ENCODE measurements around the gene NME7. TPM values are rescaled to one million over a fixed set of nuclear protein-coding genes. Genes with fewer than 3 reads are reported as not detected.

NME7 gene
- total RNA-seq, 1 donor from 2014 or later = 14.5 TPM

DNA sequence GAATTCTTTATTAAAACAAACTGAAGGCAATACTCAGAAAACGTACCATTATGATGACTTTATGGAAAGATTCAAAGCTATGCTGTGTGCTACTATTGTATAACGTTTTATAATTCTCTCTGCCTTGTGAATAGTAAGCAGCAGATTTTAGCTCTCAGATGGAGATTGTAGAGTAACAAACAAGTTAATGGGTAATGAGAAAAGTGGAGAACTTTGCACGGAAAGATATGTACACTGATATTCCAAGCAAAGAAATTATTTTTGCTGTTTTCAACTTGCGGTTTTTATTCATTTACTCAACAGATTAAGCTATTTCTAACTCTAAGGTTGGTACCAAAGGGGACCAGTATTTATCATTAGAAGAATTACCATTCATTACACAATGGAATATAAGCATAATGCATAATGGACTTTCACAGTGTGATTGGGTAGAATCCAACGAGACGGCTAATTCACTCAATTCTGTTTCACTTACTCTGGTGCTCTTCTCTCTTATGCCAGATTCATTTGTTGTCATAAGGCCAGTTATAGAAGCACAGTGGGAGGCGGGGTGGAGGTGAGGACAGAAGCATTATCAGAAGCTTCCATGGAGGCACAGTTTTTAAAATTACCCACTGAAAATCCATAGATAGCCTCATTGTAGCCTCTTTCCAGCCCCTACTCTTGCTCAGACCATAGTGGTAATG is 222.5 kb downstream of the NME7 start:
- POLR2A ChIA-PET = no interaction called here
- H3K9me3 Mint-ChIP-seq = no peaks in the 10 kb centered on the region
- intact Hi-C loops (cut with micrococcal nuclease) = no loop called here
- no peaks in the 10 kb centered on the region for H3K27me3 Mint-ChIP-seq
- CTCF ChIA-PET = no interaction called here
- no peak for TF ChIP-seq CTCF (IDR thresholded peaks at IDR 0.05)
- ATAC-seq (ENCODE audit: low read depth) (no peak), DNase-seq (no peak)
- no peak overlapping the region for H3K4me3 Mint-ChIP-seq
- H3K4me1 Mint-ChIP-seq = no peaks in the 10 kb centered on the region
- H3K36me3 Mint-ChIP-seq (ENCODE audit: low read depth) = no peaks in the 10 kb centered on the region
- H3K27ac Mint-ChIP-seq = no peak overlapping the region

DNA sequence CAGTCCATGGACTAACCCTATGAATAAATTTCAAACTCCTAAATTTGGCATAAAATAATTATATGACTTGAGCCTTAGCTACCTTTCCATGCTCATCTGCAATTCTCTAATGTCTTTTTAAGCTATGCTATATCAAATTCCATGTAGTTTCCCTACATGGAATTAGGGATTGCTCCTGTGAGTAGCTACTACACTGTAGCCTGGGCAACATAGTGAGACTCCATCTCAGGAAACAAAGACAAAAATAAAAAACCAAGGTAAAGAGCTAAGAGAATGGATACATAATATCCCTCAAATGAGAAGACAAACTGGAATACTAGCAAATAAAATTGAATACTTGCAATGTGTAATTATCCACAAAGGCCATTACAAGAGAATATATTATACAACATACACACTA is 223.6 kb downstream of the NME7 start:
- CTCF ChIA-PET = no interaction called here
- no peak for ATAC-seq (ENCODE audit: low read depth)
- DNase-seq = no peak
- Mint-ChIP-seq H3K36me3 (ENCODE audit: low read depth) (no peaks in the 10 kb centered on the region), H3K4me3 (no peak overlapping the region), H3K9me3 (no peaks in the 10 kb centered on the region), H3K27ac (no peak overlapping the region), H3K4me1 (no peaks in the 10 kb centered on the region), H3K27me3 (no peaks in the 10 kb centered on the region)
- POLR2A ChIA-PET = no interaction called here
- intact Hi-C loops (cut with micrococcal nuclease) = no loop called here
- no peak for TF ChIP-seq CTCF (IDR thresholded peaks at IDR 0.05)

GRCh38 chr1:169143346-169143745 is 224.3 kb downstream of the NME7 start:
- Mint-ChIP-seq H3K9me3 (no peaks in the 10 kb centered on the region), H3K27ac (no peak overlapping the region), H3K4me3 (no peak overlapping the region), H3K4me1 (no peaks in the 10 kb centered on the region), H3K36me3 (ENCODE audit: low read depth) (no peaks in the 10 kb centered on the region), H3K27me3 (no peaks in the 10 kb centered on the region)
- intact Hi-C loops (cut with micrococcal nuclease) = no loop called here
- ChIA-PET CTCF (no interaction called here), POLR2A (no interaction called here)
- DNase-seq (no peak), ATAC-seq (ENCODE audit: low read depth) (no peak)
- TF ChIP-seq CTCF (IDR thresholded peaks at IDR 0.05) = no peak

DNA sequence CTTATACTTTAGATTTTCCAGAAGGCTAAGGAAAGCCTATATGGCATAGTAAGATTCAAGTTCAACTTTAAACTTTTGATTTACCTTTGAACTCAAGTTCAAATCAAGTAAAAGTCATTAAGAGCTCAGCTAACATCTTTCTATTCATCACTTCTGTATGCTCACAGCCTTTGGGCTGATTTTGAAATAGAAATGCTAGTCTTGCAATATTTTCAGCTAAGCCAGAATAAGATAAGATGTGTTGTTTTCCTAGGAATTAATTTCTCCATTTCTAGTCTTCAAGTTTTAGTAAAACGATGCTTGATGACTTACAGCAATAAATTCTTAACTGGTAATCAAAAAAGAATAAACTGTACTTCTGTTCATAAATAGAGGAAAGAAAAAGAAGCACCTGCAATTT is 225.5 kb downstream of the NME7 start:
- Mint-ChIP-seq H3K27ac (no peak overlapping the region), H3K4me1 (no peaks in the 10 kb centered on the region), H3K27me3 (no peaks in the 10 kb centered on the region), H3K36me3 (ENCODE audit: low read depth) (no peaks in the 10 kb centered on the region), H3K9me3 (no peaks in the 10 kb centered on the region), H3K4me3 (no peak overlapping the region)
- ChIA-PET POLR2A (no interaction called here), CTCF (no interaction called here)
- intact Hi-C loops (cut with micrococcal nuclease) = no loop called here
- no peak for ATAC-seq (ENCODE audit: low read depth)
- DNase-seq = no peak
- no peak for TF ChIP-seq CTCF (IDR thresholded peaks at IDR 0.05)

GRCh38 chr1:169141356-169141755 is 226.2 kb downstream of the NME7 start:
- intact Hi-C loops (cut with micrococcal nuclease) = no loop called here
- H3K4me1 Mint-ChIP-seq = no peaks in the 10 kb centered on the region
- no peaks in the 10 kb centered on the region for H3K27me3 Mint-ChIP-seq
- ChIA-PET CTCF (no interaction called here), POLR2A (no interaction called here)
- no peak overlapping the region for H3K27ac Mint-ChIP-seq
- H3K36me3 Mint-ChIP-seq (ENCODE audit: low read depth) = no peaks in the 10 kb centered on the region
- no peaks in the 10 kb centered on the region for H3K9me3 Mint-ChIP-seq
- TF ChIP-seq CTCF (IDR thresholded peaks at IDR 0.05) = no peak
- DNase-seq (no peak), ATAC-seq (ENCODE audit: low read depth) (no peak)
- no peak overlapping the region for H3K4me3 Mint-ChIP-seq

Data from activated B cell treated with CpG ODN at 0.5 μM for 24 hours (primary cell).